Thyroid gland (tissue), 4 donors: Measurements from ENCODE around the gene ETV2. TPM values are rescaled to one million over a fixed set of nuclear protein-coding genes. Genes with fewer than 3 reads are reported as not detected.
A peak's percentile ranks its signal among the peaks of the same experiment; 100 is the strongest.

Source experiments
- DNase-seq, 2 donors: peaks; one replicate each; pipeline ENCODE4 v3.0.0-alpha.2; 2019
- H3K27ac ChIP-seq, 3 donors: fragments of 200-600 bp; sonication (generic); 1 replicate in 2 of 3; 2 replicates in 1 of 3; pipeline ENCODE4 v1.5.1; 2016 to 2019; ENCODE audit warnings: mild to moderate bottlenecking in 1 of 3, moderate library complexity in 1 of 3
- H3K27me3 ChIP-seq: fragments of 200-600 bp; sonication (generic); one replicate; pipeline ENCODE4 v1.5.1; 2019
- H3K36me3 ChIP-seq, 2 donors: fragments of 200-600 bp; sonication (generic); one replicate each; pipeline ENCODE4 v1.5.1; 2016 to 2019
- H3K4me1 ChIP-seq, 2 donors: fragments of 200-600 bp; sonication (generic); one replicate each; pipeline ENCODE4 v1.5.1; 2017 to 2019
- H3K4me3 ChIP-seq, 3 donors: fragments of 200-600 bp; sonication (generic); replicated peaks in 1 of 3; 1 replicate in 2 of 3; 2 replicates in 1 of 3; pipeline ENCODE4 v1.5.1; 2016; ENCODE audit warnings: mild to moderate bottlenecking in 1 of 3
- H3K9me3 ChIP-seq: fragments of 200-600 bp; sonication (generic); one replicate; pipeline ENCODE4 v1.5.1; 2017
- POLR2A ChIP-seq, 2 donors: fragments of 450-650 bp; IDR thresholded peaks; one replicate each; pipeline ENCODE4 v1.6.1; 2017; ENCODE audit warnings: antibody characterized with exemption in 2 of 2, mild to moderate bottlenecking in 2 of 2, moderate library complexity in 1 of 2
- WGBS, 2 donors: methylation state at CpG; one replicate each; pipeline ENCODE4 v1.1.5; 2017; 5-methylcytosine and 5-hydroxymethylcytosine counted together
- intact Hi-C: fragments of 100-400 bp; cut with DNase I; formaldehyde crosslinking; loops from one replicate; pipeline ENCODE4 v1.15.1; 2023
- total RNA-seq, 4 donors: library from RNA; depleted of rRNA; stranded (reverse); fragments of >200 nt; gene quantifications; one replicate each; pipeline ENCODE4 v1.2.3, GENCODE V29; 2016
- TF ChIP-seq, protein P1 (sequence below), 6 experiments: fragments of 200-600 bp in 3 of 6; fragments of 450-650 bp in 3 of 6; sonication (generic) in 3 of 6; IDR thresholded peaks; one replicate each; pipeline ENCODE4 v1.5.1; 2016 to 2019; ENCODE audit warnings: antibody characterized with exemption in 6 of 6, mild to moderate bottlenecking in 2 of 6, inconsistent platforms in 1 of 6, moderate library complexity in 1 of 6

The ETV2 gene
- total RNA-seq, 4 donors from 2014 or later: 0.56 TPM; not detected in 3

DNA sequence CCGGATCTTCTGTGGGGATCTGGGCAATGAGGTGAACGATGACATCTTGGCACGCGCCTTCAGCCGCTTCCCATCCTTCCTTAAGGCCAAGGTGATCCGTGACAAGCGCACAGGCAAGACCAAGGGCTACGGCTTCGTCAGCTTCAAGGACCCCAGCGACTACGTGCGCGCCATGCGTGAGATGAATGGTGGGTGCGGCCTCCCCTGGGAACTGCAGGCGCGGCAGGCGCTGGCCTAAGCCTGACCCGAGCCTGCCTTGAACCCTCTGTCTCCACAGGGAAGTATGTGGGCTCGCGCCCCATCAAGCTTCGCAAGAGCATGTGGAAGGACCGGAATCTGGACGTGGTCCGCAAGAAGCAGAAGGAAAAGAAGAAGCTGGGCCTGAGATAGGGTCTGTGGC is 4.4 kb upstream of the ETV2 start:
- Histone ChIP-seq H3K9me3 (no peaks in the 10 kb centered on the region), H3K27me3 (no peaks in the 10 kb centered on the region), H3K27ac (no peak overlapping the region), H3K4me1 (peaks cover 0 to 5% of the 10 kb centered on the region in 2 donors), H3K36me3 (peaks cover 56 to 58% of the 10 kb centered on the region in 2 donors), H3K4me3 (no peak overlapping the region)
- no peak for DNase-seq
- intact Hi-C loops: loop anchor here (2.0 kb wide), 1 partner anchor 16 kb away; no protein-coding TSS in a partner anchor
- TF ChIP-seq, protein P1, sequence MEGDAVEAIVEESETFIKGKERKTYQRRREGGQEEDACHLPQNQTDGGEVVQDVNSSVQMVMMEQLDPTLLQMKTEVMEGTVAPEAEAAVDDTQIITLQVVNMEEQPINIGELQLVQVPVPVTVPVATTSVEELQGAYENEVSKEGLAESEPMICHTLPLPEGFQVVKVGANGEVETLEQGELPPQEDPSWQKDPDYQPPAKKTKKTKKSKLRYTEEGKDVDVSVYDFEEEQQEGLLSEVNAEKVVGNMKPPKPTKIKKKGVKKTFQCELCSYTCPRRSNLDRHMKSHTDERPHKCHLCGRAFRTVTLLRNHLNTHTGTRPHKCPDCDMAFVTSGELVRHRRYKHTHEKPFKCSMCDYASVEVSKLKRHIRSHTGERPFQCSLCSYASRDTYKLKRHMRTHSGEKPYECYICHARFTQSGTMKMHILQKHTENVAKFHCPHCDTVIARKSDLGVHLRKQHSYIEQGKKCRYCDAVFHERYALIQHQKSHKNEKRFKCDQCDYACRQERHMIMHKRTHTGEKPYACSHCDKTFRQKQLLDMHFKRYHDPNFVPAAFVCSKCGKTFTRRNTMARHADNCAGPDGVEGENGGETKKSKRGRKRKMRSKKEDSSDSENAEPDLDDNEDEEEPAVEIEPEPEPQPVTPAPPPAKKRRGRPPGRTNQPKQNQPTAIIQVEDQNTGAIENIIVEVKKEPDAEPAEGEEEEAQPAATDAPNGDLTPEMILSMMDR (IDR thresholded peaks at IDR 0.05): no peak
- TF ChIP-seq POLR2A (IDR thresholded peaks at IDR 0.05): no peak
- WGBS, 2 donors: 94 to 96% methylated on average over 21 to 25 of the region's 25 CpGs

GRCh38 chr19:35639321-35639639 is 2.3 kb upstream of the ETV2 start:
- TF ChIP-seq POLR2A (IDR thresholded peaks at IDR 0.05): no peak
- TF ChIP-seq, protein P1 (IDR thresholded peaks at IDR 0.05): no peak
- H3K27me3 ChIP-seq: no peaks in the 10 kb centered on the region
- no peak for DNase-seq
- peaks cover 4 to 15% of the 10 kb centered on the region in 2 donors for H3K4me1 ChIP-seq
- H3K36me3 ChIP-seq: peaks cover 35 to 40% of the 10 kb centered on the region in 2 donors
- H3K27ac ChIP-seq: no peak overlapping the region
- no peaks in the 10 kb centered on the region for H3K9me3 ChIP-seq
- intact Hi-C loops: no loop called here
- H3K4me3 ChIP-seq: no peak overlapping the region
- 45 to 49% methylated on average over 6 of the region's 6 CpGs for WGBS, 2 donors

DNA sequence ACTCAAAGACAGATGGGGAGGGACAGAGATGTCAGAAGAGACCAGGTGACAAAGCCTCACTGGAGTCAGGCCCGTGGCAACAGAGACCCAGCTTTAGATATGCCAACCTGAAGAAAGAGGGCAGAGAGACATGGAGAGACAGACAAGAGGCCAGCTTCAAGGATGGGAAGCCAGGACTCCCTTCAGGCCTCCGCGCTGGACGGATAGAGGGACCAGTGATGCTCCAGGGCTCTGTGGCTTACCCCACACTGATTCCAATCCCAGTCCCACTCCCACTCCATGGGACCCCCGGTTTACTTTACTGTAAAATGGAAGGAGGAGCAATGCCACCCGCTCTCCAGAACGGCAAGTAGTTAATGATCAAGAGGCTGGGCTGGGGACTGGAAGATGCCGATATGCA is 1.7 kb upstream of the ETV2 start:
- no peak for TF ChIP-seq POLR2A (IDR thresholded peaks at IDR 0.05)
- TF ChIP-seq, protein P1 (IDR thresholded peaks at IDR 0.05): no peak
- H3K4me1 ChIP-seq: peaks cover 4 to 19% of the 10 kb centered on the region in 2 donors
- intact Hi-C loops: no loop called here
- no peak overlapping the region for H3K4me3 ChIP-seq
- no peak for DNase-seq
- no peaks in the 10 kb centered on the region for H3K27me3 ChIP-seq
- peaks cover 29 to 34% of the 10 kb centered on the region in 2 donors for H3K36me3 ChIP-seq
- no peaks in the 10 kb centered on the region for H3K9me3 ChIP-seq
- WGBS, 2 donors: 83 to 88% methylated on average over 8 of the region's 8 CpGs
- no peak overlapping the region for H3K27ac ChIP-seq

DNA sequence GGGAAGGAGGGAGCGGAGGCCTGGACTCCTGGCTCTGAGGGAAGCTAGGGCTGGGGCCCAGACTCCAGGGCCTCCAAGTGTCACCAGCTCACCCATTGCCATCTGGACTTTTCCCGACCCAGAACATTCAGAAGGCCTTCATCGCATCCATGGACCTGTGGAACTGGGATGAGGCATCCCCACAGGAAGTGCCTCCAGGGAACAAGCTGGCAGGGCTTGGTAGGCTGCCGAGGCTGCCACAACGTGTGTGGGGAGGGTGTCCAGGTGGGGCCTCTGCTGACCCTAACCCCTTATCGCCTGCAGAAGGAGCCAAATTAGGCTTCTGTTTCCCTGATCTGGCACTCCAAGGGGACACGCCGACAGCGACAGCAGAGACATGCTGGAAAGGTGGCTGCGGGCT is 767 bp downstream of the ETV2 start:
- Histone ChIP-seq H3K4me3 (no peak overlapping the region), H3K27me3 (no peaks in the 10 kb centered on the region), H3K4me1 (peaks cover 4 to 26% of the 10 kb centered on the region in 2 donors), H3K9me3 (no peaks in the 10 kb centered on the region), H3K36me3 (peaks cover 6 to 11% of the 10 kb centered on the region in 2 donors), H3K27ac (no peak overlapping the region)
- intact Hi-C loops: no loop called here
- whole genome bisulfite sequencing, 2 donors: 74 to 84% methylated on average over 8 to 9 of the region's 10 CpGs
- DNase-seq: no peak
- TF ChIP-seq, protein P1 (IDR thresholded peaks at IDR 0.05): no peak
- no peak for TF ChIP-seq POLR2A (IDR thresholded peaks at IDR 0.05)

- Histone ChIP-seq H3K9me3 (no peaks in the 10 kb centered on the region), H3K4me3 (peak overlapping the region in 2 of 3 donors; percentile 8 to 47), H3K4me1 (peaks cover 9 to 26% of the 10 kb centered on the region in 2 donors), H3K27me3 (no peaks in the 10 kb centered on the region), H3K27ac (peak overlapping the region in 2 of 3 donors; percentile 19 to 88), H3K36me3 (peaks cover 1 to 6% of the 10 kb centered on the region in 2 donors)
- TF ChIP-seq POLR2A (IDR thresholded peaks at IDR 0.05): no peak
- TF ChIP-seq, protein P1 (IDR thresholded peaks at IDR 0.05): no peak
- peak in 1 of 2 donors; percentile 12 for DNase-seq
- WGBS, 2 donors: 34 to 55% methylated on average over 7 of the region's 15 CpGs
- intact Hi-C loops: no loop called here
Measured at GRCh38 chr19:35642798-35643254, 1.3 kb downstream of the ETV2 start.
